ENCODE data around the gene PLA2G4E. TPM values are rescaled to one million over a fixed set of nuclear protein-coding genes. Genes with fewer than 3 reads are reported as not detected.

The PLA2G4E gene
- total RNA-seq, 1 experiment from 2014 or later, result not detected

- no peaks in the 10 kb centered on the region for H3K36me3 ChIP-seq (ENCODE audit: insufficient read depth, low read length, poor library complexity, severe bottlenecking)
- intact Hi-C loops (cut with micrococcal nuclease; ENCODE audit: unreplicated experiment), result no loop called here
- no peak overlapping the region for H3K27ac ChIP-seq (ENCODE audit: low read depth, low read length, poor library complexity, severe bottlenecking)
- ChIA-PET CTCF (no interaction called here), POLR2A (ENCODE audit: low non-redundant PET) (no interaction called here)
- no peaks in the 10 kb centered on the region for H3K27me3 ChIP-seq (replicated peaks; ENCODE audit: insufficient read depth, low read depth, low read length, poor library complexity)
- TF ChIP-seq CTCF (conservative IDR thresholded peaks at IDR 0.05; ENCODE audit: low read depth, low read length), result no peak
- no peak for TF ChIP-seq EZH2 (IDR thresholded peaks at IDR 0.05; ENCODE audit: borderline replicate concordance, low read depth, low read length, poor library complexity, severe bottlenecking)
- no peak for DNase-seq (ENCODE audit: low spot score)
- no TSS peak for BruUV-seq (replicated peaks)
- H3K4me3 ChIP-seq (ENCODE audit: low read depth, low read length, poor library complexity, severe bottlenecking), result no peak overlapping the region
- no peaks in the 10 kb centered on the region for H3K9me3 ChIP-seq (ENCODE audit: low read depth, low read length, poor library complexity, severe bottlenecking)
- H3K4me1 ChIP-seq (ENCODE audit: insufficient read depth, low read length, poor library complexity, severe bottlenecking), result peaks cover 18% of the 10 kb centered on the region
Measured at GRCh38 chr15:41933771-41934170, 87.1 kb downstream of the PLA2G4E start.

- BruUV-seq (replicated peaks), result no TSS peak
- Histone ChIP-seq H3K4me1 (ENCODE audit: insufficient read depth, low read length, poor library complexity, severe bottlenecking) (peaks cover 22% of the 10 kb centered on the region), H3K27ac (ENCODE audit: low read depth, low read length, poor library complexity, severe bottlenecking) (no peak overlapping the region), H3K4me3 (ENCODE audit: low read depth, low read length, poor library complexity, severe bottlenecking) (no peak overlapping the region), H3K27me3 (replicated peaks; ENCODE audit: insufficient read depth, low read depth, low read length, poor library complexity) (no peaks in the 10 kb centered on the region), H3K36me3 (ENCODE audit: insufficient read depth, low read length, poor library complexity, severe bottlenecking) (no peaks in the 10 kb centered on the region), H3K9me3 (ENCODE audit: low read depth, low read length, poor library complexity, severe bottlenecking) (no peaks in the 10 kb centered on the region)
- intact Hi-C loops (cut with micrococcal nuclease; ENCODE audit: unreplicated experiment), result no loop called here
- POLR2A ChIA-PET (ENCODE audit: low non-redundant PET), result no interaction called here
- no peak for DNase-seq (ENCODE audit: low spot score)
- no peak for TF ChIP-seq EZH2 (IDR thresholded peaks at IDR 0.05; ENCODE audit: borderline replicate concordance, low read depth, low read length, poor library complexity, severe bottlenecking)
- no peak for TF ChIP-seq CTCF (conservative IDR thresholded peaks at IDR 0.05; ENCODE audit: low read depth, low read length)
- CTCF ChIA-PET, result no interaction called here
Measured at GRCh38 chr15:41933326-41933725, 87.5 kb downstream of the PLA2G4E start.

- no peak for DNase-seq (ENCODE audit: low spot score)
- Histone ChIP-seq H3K36me3 (ENCODE audit: insufficient read depth, low read length, poor library complexity, severe bottlenecking) (no peaks in the 10 kb centered on the region), H3K27ac (ENCODE audit: low read depth, low read length, poor library complexity, severe bottlenecking) (no peak overlapping the region), H3K9me3 (ENCODE audit: low read depth, low read length, poor library complexity, severe bottlenecking) (no peaks in the 10 kb centered on the region), H3K4me3 (ENCODE audit: low read depth, low read length, poor library complexity, severe bottlenecking) (no peak overlapping the region), H3K4me1 (ENCODE audit: insufficient read depth, low read length, poor library complexity, severe bottlenecking) (peaks cover 27% of the 10 kb centered on the region), H3K27me3 (replicated peaks; ENCODE audit: insufficient read depth, low read depth, low read length, poor library complexity) (no peaks in the 10 kb centered on the region)
- POLR2A ChIA-PET (ENCODE audit: low non-redundant PET), result no interaction called here
- CTCF ChIA-PET, result no interaction called here
- intact Hi-C loops (cut with micrococcal nuclease; ENCODE audit: unreplicated experiment), result no loop called here
- BruUV-seq (replicated peaks), result no TSS peak
- no peak for TF ChIP-seq CTCF (conservative IDR thresholded peaks at IDR 0.05; ENCODE audit: low read depth, low read length)
- no peak for TF ChIP-seq EZH2 (IDR thresholded peaks at IDR 0.05; ENCODE audit: borderline replicate concordance, low read depth, low read length, poor library complexity, severe bottlenecking)
Measured at GRCh38 chr15:41932511-41933289, 88.1 kb downstream of the PLA2G4E start.
